ENCODE measurements around the gene CROCC2. TPM values are rescaled to one million over a fixed set of nuclear protein-coding genes. Genes with fewer than 3 reads are reported as not detected.

Gene CROCC2
- total and polyA plus RNA-seq, 2 of the 13 experiments (the other 11 are each of a cell fraction or from before 2014, with no cell fraction given) = not detected

GRCh38 chr2:240995041-240996021, 89.2 kb downstream of the CROCC2 start:
- no peak overlapping the region for H3K27ac ChIP-seq (ENCODE audit: extremely low read length, insufficient read depth, low read length)
- no peak overlapping the region for H3K9ac ChIP-seq (ENCODE audit: insufficient read depth, low read depth, low read length)
- H3K4me1 ChIP-seq (ENCODE audit: insufficient read depth, low read length) = peaks cover 47% of the 10 kb centered on the region
- H3K27me3 ChIP-seq (ENCODE audit: control insufficient read depth in 1 of 2, insufficient read depth in 2 of 2, low read length in 2 of 2) = peaks cover 39 to 88% of the 10 kb centered on the region in 2 experiments
- DNase-seq (ENCODE audit: low spot score) (no peak), FAIRE-seq (no peak), ATAC-seq (no peak)
- in situ Hi-C loops (cut with HindIII; ENCODE audit: extremely low pct_ligation_motif_present, low pct_unique_long_range_greater_than_20kb) (loop anchor here (5.0 kb wide), 1 partner anchor 148 kb away; no protein-coding TSS in a partner anchor), intact Hi-C loops (cut with micrococcal nuclease; ENCODE audit: unreplicated experiment) (no loop called here)
- TF ChIP-seq ZNF225 (CRISPR knock-in tag; IDR thresholded peaks at IDR 0.05) = 0 out of 2 replicates have a peak, but pooled peaks have one; percentile 44
- peak; percentile 55; the same call in 1 of the 2 replicates for TF ChIP-seq HES4 (CRISPR knock-in tag; IDR thresholded peaks at IDR 0.05; ENCODE audit: borderline replicate concordance)
- no peak for TF ChIP-seq JARID2 (CRISPR knock-in tag; IDR thresholded peaks at IDR 0.05; ENCODE audit: insufficient replicate concordance)
- ChIA-PET POLR2A (no interaction called here), CTCF (ENCODE audit: low intra/inter-chr PET ratio, low total read pairs) (no interaction called here)
- WGBS (ENCODE audit: low lambda C conversion rate) = 53% methylated on average over 18 of the region's 24 CpGs
- no peak overlapping the region for H2AFZ ChIP-seq (ENCODE audit: low read length)
- no peaks in the 10 kb centered on the region for H3K36me3 ChIP-seq (replicated peaks in 1 of 2; ENCODE audit: control insufficient read depth in 1 of 2, insufficient read depth in 2 of 2, low read length in 2 of 2)
- H4K20me1 ChIP-seq (ENCODE audit: insufficient read depth, low read length) = no peaks in the 10 kb centered on the region; the same call in 1 of the 2 replicates
- H3K4me2 ChIP-seq (ENCODE audit: low read depth, low read length) = no peak overlapping the region
- H3K4me3 ChIP-seq (replicated peaks in 1 of 3; ENCODE audit: insufficient read depth in 1 of 3, low read depth in 2 of 3, low read length in 3 of 3) = no peak overlapping the region
- no peaks in the 10 kb centered on the region for H3K9me3 ChIP-seq (ENCODE audit: low read length)
- H3K79me2 ChIP-seq (ENCODE audit: insufficient read depth, low read length) = no peaks in the 10 kb centered on the region
- no TSS peak for BruUV-seq (replicated peaks)

DNA sequence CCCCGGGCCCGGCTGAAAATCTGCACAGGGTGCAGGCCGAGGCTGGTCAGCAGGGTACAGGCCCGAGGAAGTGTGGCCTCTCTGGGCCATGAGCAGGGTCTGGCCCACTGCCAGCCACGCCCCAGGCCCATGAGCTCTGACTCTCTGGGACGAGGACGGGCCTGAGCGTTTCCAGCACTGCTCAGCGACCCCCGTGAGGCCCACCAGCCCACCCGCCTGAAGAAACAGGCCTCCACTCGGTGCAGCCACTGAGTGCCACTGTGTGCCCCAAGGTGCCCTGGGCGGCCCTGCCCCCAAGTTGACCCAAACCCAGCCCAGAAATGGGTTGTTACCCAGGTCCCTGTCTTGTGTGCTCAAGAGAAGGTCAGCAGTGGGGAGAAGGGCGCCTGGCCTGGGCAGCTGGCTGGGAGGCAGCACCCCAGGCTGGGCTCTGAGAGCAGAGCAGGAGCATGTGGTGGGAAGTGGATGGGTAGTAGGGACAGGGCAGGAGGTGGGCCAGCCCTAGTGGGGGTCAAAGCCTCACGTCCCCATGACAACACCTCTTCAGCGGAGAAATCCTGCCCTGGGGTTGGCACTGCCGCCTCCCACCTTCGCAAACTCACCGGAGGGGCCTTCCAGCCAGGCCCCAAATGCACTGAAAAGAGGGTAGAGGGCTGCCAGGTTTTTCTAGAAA, 90.2 kb downstream of the CROCC2 start:
- CTCF ChIA-PET (ENCODE audit: low intra/inter-chr PET ratio, low total read pairs) = no interaction called here
- WGBS (ENCODE audit: low lambda C conversion rate) = 38% methylated on average over 17 of the region's 19 CpGs
- Histone ChIP-seq H3K4me2 (ENCODE audit: low read depth, low read length) (no peak overlapping the region; the same call in 1 of the 2 replicates), H4K20me1 (ENCODE audit: insufficient read depth, low read length) (no peaks in the 10 kb centered on the region; the same call in 1 of the 2 replicates), H3K4me1 (ENCODE audit: insufficient read depth, low read length) (peaks cover 54% of the 10 kb centered on the region), H3K27me3 (ENCODE audit: control insufficient read depth in 1 of 2, insufficient read depth in 2 of 2, low read length in 2 of 2) (peaks cover 34 to 82% of the 10 kb centered on the region in 2 experiments), H3K36me3 (replicated peaks in 1 of 2; ENCODE audit: control insufficient read depth in 1 of 2, insufficient read depth in 2 of 2, low read length in 2 of 2) (no peaks in the 10 kb centered on the region), H3K79me2 (ENCODE audit: insufficient read depth, low read length) (no peaks in the 10 kb centered on the region), H3K27ac (ENCODE audit: extremely low read length, insufficient read depth, low read length) (no peak overlapping the region), H2AFZ (ENCODE audit: low read length) (no peak overlapping the region), H3K4me3 (replicated peaks in 1 of 3; ENCODE audit: insufficient read depth in 1 of 3, low read depth in 2 of 3, low read length in 3 of 3) (no peak overlapping the region; a peak in 1 of 6 replicates), H3K9me3 (ENCODE audit: low read length) (no peaks in the 10 kb centered on the region), H3K9ac (ENCODE audit: insufficient read depth, low read depth, low read length) (no peak overlapping the region)
- no TSS peak for BruUV-seq (replicated peaks)
- FAIRE-seq = no peak
- no peak for DNase-seq (ENCODE audit: low spot score)
- POLR2A ChIA-PET = no interaction called here
- in situ Hi-C loops (cut with HindIII; ENCODE audit: extremely low pct_ligation_motif_present, low pct_unique_long_range_greater_than_20kb) (loop anchor here (5.0 kb wide), 1 partner anchor 149 kb away; no protein-coding TSS in a partner anchor), intact Hi-C loops (cut with micrococcal nuclease; ENCODE audit: unreplicated experiment) (no loop called here)
- no peak for ATAC-seq
- 0 out of 2 replicates have a peak, but pooled peaks have one; percentile 19 for TF ChIP-seq HNF1B (CRISPR knock-in tag; IDR thresholded peaks at IDR 0.05)
- TF ChIP-seq ZNF326 (CRISPR knock-in tag; IDR thresholded peaks at IDR 0.05; ENCODE audit: borderline replicate concordance) = no peak
- 0 out of 2 replicates have a peak, but pooled peaks have one; percentile 5 for TF ChIP-seq ZFX (CRISPR knock-in tag; IDR thresholded peaks at IDR 0.05; ENCODE audit: low read depth)
- TF ChIP-seq, protein P1, sequence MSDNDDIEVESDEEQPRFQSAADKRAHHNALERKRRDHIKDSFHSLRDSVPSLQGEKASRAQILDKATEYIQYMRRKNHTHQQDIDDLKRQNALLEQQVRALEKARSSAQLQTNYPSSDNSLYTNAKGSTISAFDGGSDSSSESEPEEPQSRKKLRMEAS (IDR thresholded peaks at IDR 0.05) = 0 out of 2 replicates have a peak, but pooled peaks have one; percentile 10
- TF ChIP-seq ZNF501 (CRISPR knock-in tag; IDR thresholded peaks at IDR 0.05) = 0 out of 2 replicates have a peak, but pooled peaks have one; percentile 8
- TF ChIP-seq ADNP (CRISPR knock-in tag; IDR thresholded peaks at IDR 0.05) = no peak
- peak; percentile 93 for TF ChIP-seq ZNF768 (CRISPR knock-in tag; IDR thresholded peaks at IDR 0.05)
- peak; percentile 54; the same call in 1 of the 2 replicates for TF ChIP-seq ZNF598 (CRISPR knock-in tag; IDR thresholded peaks at IDR 0.05; ENCODE audit: borderline replicate concordance)

Data from HepG2 (cell line).